SK-N-SH (cell line): ENCODE measurements around the gene LLGL2.

Experiments used
- EP300 ChIP-seq, 2 experiments: IDR thresholded peaks; 2 replicates each; pipeline versions ENCODE4 v1.4.0 to v1.6.1; 2012; ENCODE audit warnings: borderline replicate concordance in 1 of 2, low read depth in 1 of 2, low read length in 1 of 2
- POLR2AphosphoS5 ChIP-seq: IDR thresholded peaks from 2 replicates; pipeline ENCODE4 v1.6.1; 2012; ENCODE audit warnings: low read depth, low read length
- TF ChIP-seq, protein P1 (sequence below): fragments of 200-600 bp; sonication (generic); IDR thresholded peaks from 2 replicates; pipeline ENCODE4 v1.6.1; 2017; ENCODE audit warnings: antibody characterized with exemption, mild to moderate bottlenecking, moderate library complexity

DNA sequence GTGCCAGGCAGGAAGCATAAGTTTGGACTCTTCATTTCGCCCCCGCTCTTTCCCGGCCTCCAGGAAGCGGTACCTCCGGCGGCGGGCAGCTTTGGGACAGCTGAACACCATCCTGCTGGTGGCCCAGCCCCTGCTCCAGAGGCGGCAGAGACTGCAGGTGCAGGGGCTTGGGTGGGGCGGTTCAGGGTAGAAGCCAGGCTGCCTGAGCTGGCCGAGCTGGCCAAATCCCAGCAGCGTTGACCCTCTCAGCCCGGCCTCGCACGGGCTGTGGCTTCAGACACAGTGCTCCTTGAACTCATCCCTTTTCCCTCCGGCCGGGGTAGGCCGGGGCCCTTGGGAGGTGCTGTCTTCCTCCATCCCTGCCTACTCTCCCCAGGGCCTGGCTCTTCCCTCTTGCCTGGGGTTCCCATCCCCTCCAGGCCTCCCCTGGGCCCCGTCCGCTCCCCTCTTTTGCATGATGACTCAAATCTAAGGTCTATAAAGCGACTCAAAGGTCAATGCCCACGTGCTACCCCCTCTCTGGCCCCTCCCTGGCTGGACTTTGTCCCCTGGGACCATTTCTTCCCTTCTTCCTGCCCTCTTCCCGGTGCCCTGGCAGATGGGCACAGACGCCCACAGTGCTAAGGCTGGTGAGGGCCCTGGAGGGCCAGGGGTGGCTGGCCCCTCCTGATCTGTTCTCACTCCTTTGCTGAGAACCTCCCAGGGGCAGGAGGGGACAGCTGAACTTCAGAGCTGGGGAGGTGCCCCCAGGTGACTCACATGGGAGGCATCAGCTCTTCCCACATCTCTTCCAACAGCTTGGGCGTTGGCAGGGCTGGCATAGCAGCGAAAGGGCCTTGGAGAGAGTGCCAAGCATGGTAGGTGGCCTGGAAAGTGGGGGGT is 84.8 kb downstream of the LLGL2 start:
- TF ChIP-seq, protein P1, sequence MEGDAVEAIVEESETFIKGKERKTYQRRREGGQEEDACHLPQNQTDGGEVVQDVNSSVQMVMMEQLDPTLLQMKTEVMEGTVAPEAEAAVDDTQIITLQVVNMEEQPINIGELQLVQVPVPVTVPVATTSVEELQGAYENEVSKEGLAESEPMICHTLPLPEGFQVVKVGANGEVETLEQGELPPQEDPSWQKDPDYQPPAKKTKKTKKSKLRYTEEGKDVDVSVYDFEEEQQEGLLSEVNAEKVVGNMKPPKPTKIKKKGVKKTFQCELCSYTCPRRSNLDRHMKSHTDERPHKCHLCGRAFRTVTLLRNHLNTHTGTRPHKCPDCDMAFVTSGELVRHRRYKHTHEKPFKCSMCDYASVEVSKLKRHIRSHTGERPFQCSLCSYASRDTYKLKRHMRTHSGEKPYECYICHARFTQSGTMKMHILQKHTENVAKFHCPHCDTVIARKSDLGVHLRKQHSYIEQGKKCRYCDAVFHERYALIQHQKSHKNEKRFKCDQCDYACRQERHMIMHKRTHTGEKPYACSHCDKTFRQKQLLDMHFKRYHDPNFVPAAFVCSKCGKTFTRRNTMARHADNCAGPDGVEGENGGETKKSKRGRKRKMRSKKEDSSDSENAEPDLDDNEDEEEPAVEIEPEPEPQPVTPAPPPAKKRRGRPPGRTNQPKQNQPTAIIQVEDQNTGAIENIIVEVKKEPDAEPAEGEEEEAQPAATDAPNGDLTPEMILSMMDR, result no peak
- TF ChIP-seq POLR2AphosphoS5 (no peak), EP300 (IDR thresholded peaks at IDR 0.05; ENCODE audit: borderline replicate concordance in 1 of 2, low read depth in 1 of 2, low read length in 1 of 2) (no peak)
